NCI-H146 treated with DMSO at 0.1 percent for 48 hours (cell line): ENCODE measurements around the gene ALDH1A1.
"Not testable (repeated sequence)": the region's sequence is repeated elsewhere in the genome, so short reads cannot be mapped to it uniquely, and the experiment has no call there.

Experiments used
- DNase-seq: peaks from one replicate; lab custom pipeline; 2025; ENCODE audit not compliant: unreplicated experiment; lab: John Stamatoyannopoulos, UW

ALDH1A1 gene

DNA sequence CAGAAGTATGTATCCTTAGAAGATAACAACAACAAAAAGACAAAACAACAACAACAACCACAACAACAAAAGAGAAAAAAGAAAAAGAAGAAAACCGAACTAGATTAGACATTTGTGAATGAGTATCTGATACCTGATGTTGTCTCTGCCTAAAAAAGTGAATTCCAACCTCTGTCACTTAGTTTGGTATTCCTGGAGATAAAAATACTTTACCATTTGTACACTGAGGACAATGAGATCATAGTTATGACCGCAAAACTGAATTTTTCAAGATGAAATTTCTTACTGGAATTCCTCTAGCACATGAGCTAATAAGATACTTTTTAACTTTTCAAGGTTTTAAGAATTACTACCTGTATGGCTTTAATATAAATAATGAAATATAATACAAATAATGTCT lies 54.5 kb downstream of the ALDH1A1 start:
- DNase-seq, result no peak

GRCh38 chr9:72897069-72897649 lies 55.7 kb downstream of the ALDH1A1 start:
- no peak for DNase-seq

- no peak for DNase-seq
Observed at GRCh38 chr9:72896439-72896838, 56.4 kb downstream of the ALDH1A1 start.

DNA sequence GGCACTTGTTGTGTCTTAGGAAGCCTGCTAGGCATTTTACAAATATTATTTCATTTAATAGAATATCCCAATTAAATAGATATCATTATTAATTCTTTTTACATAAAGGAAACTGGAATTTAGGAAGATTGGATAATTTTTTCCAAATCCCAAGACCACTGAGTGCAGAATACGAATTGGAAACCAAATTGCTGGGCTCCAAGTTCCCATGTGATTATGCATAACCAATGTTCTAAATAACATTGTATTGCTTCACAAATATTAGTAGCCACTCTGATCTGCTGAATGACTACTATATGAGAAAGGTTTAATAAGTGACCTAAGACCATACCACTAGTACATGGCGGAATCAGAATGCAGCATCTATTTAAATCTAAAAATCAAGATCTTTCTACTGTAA lies 57.7 kb downstream of the ALDH1A1 start:
- DNase-seq, result no peak

DNA sequence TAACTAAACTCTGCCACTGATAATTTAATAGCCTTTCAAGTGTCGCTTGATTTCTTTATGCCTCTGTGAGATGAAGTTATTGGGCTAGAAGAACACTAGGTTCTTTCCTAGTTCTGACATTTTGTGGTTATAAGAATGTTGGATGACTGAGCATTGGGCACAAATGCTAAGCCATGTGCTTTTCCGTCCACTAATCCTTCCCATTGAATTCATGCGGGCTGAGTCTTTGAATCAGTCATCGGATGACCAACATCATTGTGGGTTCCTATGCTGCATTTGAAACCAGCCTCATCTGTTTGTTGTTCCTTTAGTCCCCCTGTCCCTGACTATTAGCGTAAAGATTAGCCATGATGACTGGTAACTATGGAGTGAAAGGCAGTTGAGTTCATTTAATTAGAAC lies 58.5 kb downstream of the ALDH1A1 start:
- DNase-seq, result no peak

- DNase-seq, result no peak
Observed at GRCh38 chr9:72893437-72893836, 59.4 kb downstream of the ALDH1A1 start.

DNA sequence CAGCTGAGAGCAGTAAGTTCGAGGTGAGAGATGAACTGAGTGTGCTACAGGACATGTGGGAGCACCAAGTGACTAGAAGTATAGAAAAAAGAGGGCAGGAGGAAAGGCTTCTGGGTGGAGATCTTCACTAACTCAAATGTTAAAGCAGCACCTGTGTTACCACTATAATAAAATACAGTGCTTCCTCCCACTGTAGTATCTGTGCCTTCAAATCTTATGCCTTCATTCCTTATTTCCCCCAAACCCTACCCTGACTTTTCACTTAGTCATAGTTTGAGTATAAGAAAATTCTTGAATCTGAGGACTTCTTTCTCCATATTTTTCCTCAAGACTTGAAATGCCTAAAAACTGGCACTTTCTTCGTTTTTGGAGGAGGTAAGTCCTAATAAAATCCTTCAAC lies 61.8 kb downstream of the ALDH1A1 start:
- no peak for DNase-seq

DNA sequence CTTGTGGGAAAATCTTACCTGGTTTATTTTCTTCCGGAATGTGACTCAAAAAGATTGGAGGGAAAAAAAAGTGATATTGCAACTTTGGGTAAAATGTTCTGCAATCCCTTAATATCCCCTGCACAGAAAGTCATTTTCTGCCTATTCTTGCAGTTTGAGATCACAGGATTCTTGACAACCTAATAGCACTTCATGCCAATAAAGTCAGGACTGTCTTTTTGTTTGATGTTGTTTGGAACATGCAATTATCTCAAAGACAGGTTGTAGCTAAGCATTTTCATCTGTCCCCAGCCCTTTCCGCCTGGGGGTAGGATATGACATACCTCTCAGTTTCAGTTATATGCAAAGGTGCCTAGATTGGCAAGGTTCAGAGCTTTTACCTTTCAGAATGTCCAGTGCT lies 63.9 kb downstream of the ALDH1A1 start:
- no peak for DNase-seq

- DNase-seq, result no peak
Observed at GRCh38 chr9:72888067-72888466, 64.8 kb downstream of the ALDH1A1 start.

- no peak for DNase-seq
Observed at GRCh38 chr9:72886386-72886785, 66.5 kb downstream of the ALDH1A1 start.

- DNase-seq, result no peak
Observed at GRCh38 chr9:72884508-72884907, 68.3 kb downstream of the ALDH1A1 start.

DNA sequence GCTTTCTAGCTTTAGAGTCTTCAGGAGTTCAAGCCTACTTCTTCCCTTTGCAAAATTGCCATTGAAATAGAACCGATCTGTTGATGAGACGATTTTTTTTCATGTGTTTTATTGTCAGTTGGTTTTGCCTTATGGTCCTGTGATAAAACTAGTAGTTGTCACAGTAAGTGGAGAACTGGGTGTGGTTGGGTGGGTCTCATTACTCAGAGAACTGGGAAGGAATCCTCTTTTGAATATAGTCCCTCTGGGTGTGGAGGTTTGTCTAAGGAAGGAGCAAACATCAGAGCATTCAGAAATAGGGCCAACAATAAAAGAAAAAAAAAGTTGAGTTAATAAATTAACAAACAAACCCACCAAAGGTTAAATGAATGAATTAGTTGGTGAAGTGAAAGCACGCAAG lies 69.0 kb downstream of the ALDH1A1 start:
- DNase-seq, result no peak

DNA sequence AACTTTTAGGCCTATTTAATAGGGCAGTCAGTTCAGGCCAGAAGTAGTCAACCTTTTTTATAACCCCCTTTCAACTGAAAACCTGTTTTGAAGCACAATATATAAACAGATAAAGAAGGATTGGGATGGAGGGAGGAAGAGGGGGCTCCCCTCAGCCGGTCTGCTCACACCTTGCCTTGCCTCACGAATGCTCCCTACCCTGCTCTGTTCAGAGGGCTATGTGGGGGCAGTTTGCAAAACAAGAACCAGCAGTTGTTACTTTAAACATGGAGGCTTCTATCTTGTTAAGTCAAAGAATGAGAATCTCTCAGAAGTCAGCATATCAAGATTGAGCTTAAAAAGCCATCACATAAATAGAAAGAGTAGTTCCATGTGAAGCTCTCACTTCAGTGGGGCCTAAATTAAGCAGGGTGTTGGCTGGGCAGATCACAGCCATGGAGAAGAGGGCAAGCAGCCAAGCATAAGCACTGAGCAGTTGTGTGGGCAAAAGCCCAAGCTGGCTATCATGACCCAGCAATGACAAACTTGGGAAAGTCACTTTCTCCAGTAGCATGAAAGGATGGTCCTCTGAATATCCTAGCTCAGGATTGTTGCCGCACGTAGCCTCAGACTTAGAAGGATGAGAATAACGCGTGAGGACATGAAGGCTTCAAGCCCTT lies 70.6 kb downstream of the ALDH1A1 start:
- no peak for DNase-seq

GRCh38 chr9:72880821-72881220 lies 72.0 kb downstream of the ALDH1A1 start:
- DNase-seq, result no peak

DNA sequence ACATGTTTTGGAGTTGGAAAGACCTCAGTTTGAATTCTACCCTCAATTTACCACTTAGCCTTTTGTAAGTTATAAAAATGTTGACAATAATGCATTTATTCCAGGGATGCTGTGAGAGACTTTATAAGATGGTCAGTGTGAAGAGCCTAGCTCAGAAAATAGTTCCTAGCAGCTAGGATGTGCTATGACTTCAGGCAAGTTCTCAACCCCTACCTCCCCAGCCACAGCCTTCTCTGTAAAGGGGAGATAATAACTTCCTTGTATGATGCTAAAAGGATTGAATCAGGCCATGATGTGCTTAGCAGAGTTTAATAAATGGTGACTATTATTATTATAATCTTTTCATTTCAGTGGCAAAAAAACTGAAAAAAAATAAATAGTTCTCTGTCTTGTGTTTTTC lies 77.6 kb downstream of the ALDH1A1 start:
- no peak for DNase-seq

- no peak for DNase-seq
Observed at GRCh38 chr9:72874344-72874743, 78.5 kb downstream of the ALDH1A1 start.

DNA sequence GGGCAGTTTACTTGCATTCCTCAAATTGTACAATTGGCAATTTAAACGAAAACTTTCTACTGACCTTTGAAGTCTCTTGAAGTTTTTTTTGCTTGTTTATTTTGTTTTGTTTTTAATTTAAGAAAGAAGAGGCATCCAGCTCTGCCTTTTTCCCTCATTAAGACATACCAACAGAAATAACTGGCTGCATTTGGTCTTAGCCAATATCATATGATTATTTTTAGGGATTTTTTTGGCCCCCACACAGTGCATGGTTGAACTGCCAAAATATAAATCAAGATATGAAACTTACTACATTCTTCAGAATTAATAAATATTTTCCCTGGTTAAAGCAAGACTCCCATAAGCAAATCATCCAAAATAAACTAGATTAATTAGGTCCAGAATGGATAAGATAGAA lies 79.4 kb downstream of the ALDH1A1 start:
- DNase-seq, result no peak

DNA sequence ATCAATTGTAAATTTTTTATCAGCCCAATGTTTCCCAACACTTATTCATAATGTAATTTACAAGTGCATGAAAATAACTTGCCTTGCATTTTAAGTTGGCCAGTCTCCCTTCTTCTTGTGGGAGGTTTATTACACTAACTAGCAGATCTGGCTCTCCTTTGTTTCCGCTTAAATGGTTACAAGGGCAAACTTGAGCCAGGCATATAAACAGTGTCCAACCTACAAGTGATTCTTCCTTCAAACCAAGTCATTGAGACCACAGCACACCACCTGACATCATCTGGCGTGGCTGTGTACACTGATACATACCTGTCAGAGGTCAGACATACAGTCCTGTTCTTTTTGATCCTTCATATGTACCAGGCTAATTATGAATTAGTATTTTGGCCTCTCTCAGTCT lies 80.1 kb downstream of the ALDH1A1 start:
- no peak for DNase-seq

GRCh38 chr9:72871685-72872084 lies 81.2 kb downstream of the ALDH1A1 start:
- DNase-seq, result no peak

GRCh38 chr9:72864327-72864726 lies 88.5 kb downstream of the ALDH1A1 start:
- DNase-seq, result no peak

- no peak for DNase-seq
Observed at GRCh38 chr9:72863456-72864094, 89.3 kb downstream of the ALDH1A1 start.

DNA sequence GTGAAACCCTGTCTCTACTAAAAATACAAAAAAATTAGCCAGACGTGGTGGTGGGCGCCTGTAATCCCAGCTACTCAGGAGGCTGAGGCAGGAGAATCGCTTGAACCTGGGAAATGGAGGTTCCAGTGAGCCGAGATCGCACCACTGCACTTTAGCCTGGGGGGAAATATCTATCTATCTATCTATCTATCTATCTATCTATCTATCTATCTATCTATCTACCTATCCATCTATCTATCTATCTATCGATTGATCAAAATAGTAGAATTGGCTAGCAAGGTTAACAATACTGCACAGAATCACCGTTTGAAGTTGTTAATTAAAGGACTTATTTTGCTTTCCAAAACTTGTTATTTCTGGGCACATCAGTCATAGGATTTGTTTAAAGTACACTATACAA lies 90.1 kb downstream of the ALDH1A1 start:
- DNase-seq, result not testable (repeated sequence)
